ENCODE results near the gene TMPRSS3.

Gene TMPRSS3

GRCh38 chr21:42406866-42407265, 11.0 kb upstream of the TMPRSS3 start:
- DNase-seq: no peak

- DNase-seq: no peak
These were observed 10.4 kb upstream of the TMPRSS3 start for GRCh38 chr21:42406201-42406621.

- DNase-seq: no peak
These were observed 9.5 kb upstream of the TMPRSS3 start for GRCh38 chr21:42405064-42406013.

GRCh38 chr21:42404539-42404938, 8.7 kb upstream of the TMPRSS3 start:
- no peak for DNase-seq

GRCh38 chr21:42403611-42404231, 7.9 kb upstream of the TMPRSS3 start, which contains the start of gene UBASH3A:
UBASH3A (plus strand) TSS chr21:42403902; CDS start chr21:42403946, 44 bp downstream.
- no peak for DNase-seq

GRCh38 chr21:42401820-42402251, 6.0 kb upstream of the TMPRSS3 start:
- DNase-seq: no peak

GRCh38 chr21:42401154-42401553, 5.3 kb upstream of the TMPRSS3 start:
- DNase-seq: no peak

- no peak for DNase-seq
These were observed 4.7 kb upstream of the TMPRSS3 start for GRCh38 chr21:42400525-42400924.

- DNase-seq: no peak
These were observed 2.7 kb upstream of the TMPRSS3 start for GRCh38 chr21:42398436-42399028.

- DNase-seq: no peak
These were observed 2.0 kb upstream of the TMPRSS3 start for GRCh38 chr21:42397746-42398394.

GRCh38 chr21:42396799-42397745, 1.2 kb upstream of the TMPRSS3 start:
- DNase-seq: no peak

- DNase-seq: no peak
These were observed 550 bp downstream of the TMPRSS3 start for GRCh38 chr21:42395302-42395701.

- no peak for DNase-seq
These were observed 2.4 kb downstream of the TMPRSS3 start for GRCh38 chr21:42393443-42393950.

GRCh38 chr21:42392731-42393442, 3.0 kb downstream of the TMPRSS3 start:
- DNase-seq: no peak

GRCh38 chr21:42391297-42391696, 4.6 kb downstream of the TMPRSS3 start:
- DNase-seq: no peak

GRCh38 chr21:42390696-42391095, 5.2 kb downstream of the TMPRSS3 start:
- no peak for DNase-seq

- DNase-seq: no peak
These were observed 5.7 kb downstream of the TMPRSS3 start for GRCh38 chr21:42390193-42390592.

GRCh38 chr21:42389449-42389835, 6.4 kb downstream of the TMPRSS3 start:
- no peak for DNase-seq

GRCh38 chr21:42388740-42389448, 7.0 kb downstream of the TMPRSS3 start:
- no peak for DNase-seq

GRCh38 chr21:42387843-42388340, 8.0 kb downstream of the TMPRSS3 start:
- DNase-seq: no peak

All from NCI-H226 (cell line).